Retinal pigment epithelial cell (primary cell): ENCODE results near the gene SLC17A9.

Experiments
- DNase-seq: peaks from one replicate; pipeline ENCODE4 v3.0.0-alpha.2; 2010; ENCODE audit warnings: low read depth
- H3K4me3 ChIP-seq: 2 replicates; pipeline ENCODE4 v1.5.1; 2011; ENCODE audit warnings: mild to moderate bottlenecking, low read length, control low read depth, moderate library complexity
- CTCF ChIP-seq: conservative IDR thresholded peaks from 2 replicates; pipeline ENCODE4 v1.5.1; 2011; ENCODE audit warnings: low read depth, low read length, control low read depth, inconsistent platforms

Gene SLC17A9

GRCh38 chr20:62984666-62985443 is 32.3 kb downstream of the SLC17A9 start:
- no peak for DNase-seq
- no peak for TF ChIP-seq CTCF
- no peak overlapping the region for H3K4me3 ChIP-seq

- no peak for TF ChIP-seq CTCF
- no peak for DNase-seq
- H3K4me3 ChIP-seq: no peak overlapping the region
Observed at GRCh38 chr20:62985444-62985778, 32.9 kb downstream of the SLC17A9 start.

GRCh38 chr20:62986257-62986800 is 33.8 kb downstream of the SLC17A9 start:
- no peak for TF ChIP-seq CTCF
- no peak overlapping the region for H3K4me3 ChIP-seq
- DNase-seq: no peak

- H3K4me3 ChIP-seq: no peak overlapping the region
- no peak for TF ChIP-seq CTCF
- no peak for DNase-seq
Observed at GRCh38 chr20:62987114-62987513, 34.6 kb downstream of the SLC17A9 start.

- TF ChIP-seq CTCF: no peak
Observed at GRCh38 chr20:62989201-62989601, 36.7 kb downstream of the SLC17A9 start.

GRCh38 chr20:62990306-62990825 is 37.9 kb downstream of the SLC17A9 start:
- DNase-seq: no peak
- H3K4me3 ChIP-seq: no peak overlapping the region
- no peak for TF ChIP-seq CTCF

More at GRCh38 chr20:62989201-62989601, 36.7 kb downstream of the SLC17A9 start:
- H3K4me3 ChIP-seq: no peak overlapping the region
- DNase-seq: no peak
